Mesodermal cell (in vitro differentiated cells): ENCODE measurements around the gene SLCO2A1.
A peak's percentile ranks its signal among the peaks of the same experiment; 100 is the strongest.

Experiments
- H3K27ac ChIP-seq: 2 replicates; pipeline ENCODE4 v1.7.0; 2013; ENCODE audit warnings: mild to moderate bottlenecking, low read depth, low read length, moderate library complexity; ENCODE audit not compliant: severe bottlenecking
- H3K36me3 ChIP-seq: 2 replicates; pipeline ENCODE4 v1.7.1; 2013; ENCODE audit warnings: mild to moderate bottlenecking, low read length, moderate library complexity; ENCODE audit not compliant: control insufficient read depth, insufficient read depth
- H3K4me1 ChIP-seq: one replicate; pipeline ENCODE4 v1.7.1; 2013; ENCODE audit warnings: mild to moderate bottlenecking, low read length; ENCODE audit not compliant: insufficient read depth, control insufficient read depth, poor library complexity, severe bottlenecking
- H3K4me3 ChIP-seq: 2 replicates; pipeline ENCODE4 v1.7.0; 2013; ENCODE audit warnings: low read length, control low read depth, mild to moderate bottlenecking; ENCODE audit not compliant: insufficient read depth, poor library complexity, severe bottlenecking; ENCODE audit errors: extremely low read depth
- H3K9me3 ChIP-seq: 2 replicates; pipeline ENCODE4 v1.7.1; 2013; ENCODE audit warnings: mild to moderate bottlenecking, low read length, moderate library complexity; ENCODE audit not compliant: control insufficient read depth
- WGBS, 2 experiments: methylation state at CpG; one replicate each; pipeline ENCODE4 v1.1.5; 2013; ENCODE audit warnings: missing lambda C conversion rate in 2 of 2; ENCODE audit not compliant: insufficient coverage in 2 of 2; 5-methylcytosine and 5-hydroxymethylcytosine counted together

Gene SLCO2A1

GRCh38 chr3:134018406-134018805 lies 11.3 kb downstream of the SLCO2A1 start:
- 80 to 100% methylated on average over 1 of the region's 3 CpGs for WGBS, 2 experiments
- no peaks in the 10 kb centered on the region for H3K9me3 ChIP-seq
- peaks cover 3% of the 10 kb centered on the region for H3K4me1 ChIP-seq
- H3K4me3 ChIP-seq: no peak overlapping the region
- no peak overlapping the region for H3K27ac ChIP-seq
- no peaks in the 10 kb centered on the region for H3K36me3 ChIP-seq

GRCh38 chr3:134017490-134017889 lies 12.2 kb downstream of the SLCO2A1 start:
- Histone ChIP-seq H3K4me1 (peaks cover 3% of the 10 kb centered on the region), H3K9me3 (no peaks in the 10 kb centered on the region), H3K36me3 (no peaks in the 10 kb centered on the region), H3K27ac (no peak overlapping the region), H3K4me3 (no peak overlapping the region)
- 90 to 93% methylated on average over 2 to 3 of the region's 5 CpGs for WGBS, 2 experiments

- Histone ChIP-seq H3K27ac (no peak overlapping the region), H3K9me3 (no peaks in the 10 kb centered on the region), H3K36me3 (no peaks in the 10 kb centered on the region), H3K4me3 (no peak overlapping the region), H3K4me1 (peaks cover 4% of the 10 kb centered on the region)
- WGBS, 2 experiments: 100% methylated on average over 2 of the region's 2 CpGs
These were observed 15.5 kb downstream of the SLCO2A1 start for GRCh38 chr3:134014270-134014669.

- WGBS, 2 experiments: 83 to 86% methylated on average over 3 of the region's 3 CpGs
- no peak overlapping the region for H3K27ac ChIP-seq
- H3K4me3 ChIP-seq: no peak overlapping the region
- peaks cover 13% of the 10 kb centered on the region for H3K4me1 ChIP-seq
- H3K9me3 ChIP-seq: no peaks in the 10 kb centered on the region
- H3K36me3 ChIP-seq: no peaks in the 10 kb centered on the region
These were observed 16.4 kb downstream of the SLCO2A1 start for GRCh38 chr3:134013280-134013679.

GRCh38 chr3:134009345-134010000 lies 20.3 kb downstream of the SLCO2A1 start:
- no peaks in the 10 kb centered on the region for H3K36me3 ChIP-seq
- no peak overlapping the region for H3K4me3 ChIP-seq
- peaks cover 4% of the 10 kb centered on the region for H3K9me3 ChIP-seq
- peaks cover 17% of the 10 kb centered on the region for H3K4me1 ChIP-seq
- H3K27ac ChIP-seq: peak overlapping the region; percentile 41
- 93 to 100% methylated on average over 4 to 5 of the region's 5 CpGs for WGBS, 2 experiments

GRCh38 chr3:134008630-134009156 lies 21.0 kb downstream of the SLCO2A1 start:
- Histone ChIP-seq H3K27ac (peak overlapping the region; percentile 41), H3K9me3 (peaks cover 9% of the 10 kb centered on the region), H3K4me3 (no peak overlapping the region), H3K4me1 (peaks cover 15% of the 10 kb centered on the region), H3K36me3 (no peaks in the 10 kb centered on the region)
- WGBS, 2 experiments: no CpG with 5 or more reads among the region's 2 CpGs

GRCh38 chr3:134007819-134008218 lies 21.9 kb downstream of the SLCO2A1 start:
- no peak overlapping the region for H3K4me3 ChIP-seq
- H3K36me3 ChIP-seq: no peaks in the 10 kb centered on the region
- H3K4me1 ChIP-seq: peaks cover 15% of the 10 kb centered on the region
- peaks cover 9% of the 10 kb centered on the region for H3K9me3 ChIP-seq
- no CpG with 5 or more reads among the region's 3 CpGs for WGBS, 2 experiments
- peak overlapping the region; percentile 41 for H3K27ac ChIP-seq

GRCh38 chr3:134004841-134005240 lies 24.9 kb downstream of the SLCO2A1 start:
- Histone ChIP-seq H3K4me1 (peaks cover 17% of the 10 kb centered on the region), H3K9me3 (peaks cover 9% of the 10 kb centered on the region), H3K36me3 (no peaks in the 10 kb centered on the region), H3K27ac (no peak overlapping the region), H3K4me3 (no peak overlapping the region)
- 89 to 100% methylated on average over 1 to 3 of the region's 4 CpGs for WGBS, 2 experiments

GRCh38 chr3:134003066-134003465 lies 26.7 kb downstream of the SLCO2A1 start:
- Histone ChIP-seq H3K4me1 (peaks cover 7% of the 10 kb centered on the region), H3K9me3 (peaks cover 9% of the 10 kb centered on the region), H3K36me3 (no peaks in the 10 kb centered on the region), H3K27ac (no peak overlapping the region), H3K4me3 (no peak overlapping the region)
- WGBS, 2 experiments: 93 to 100% methylated on average over 2 to 5 of the region's 5 CpGs

GRCh38 chr3:134002306-134002705 lies 27.4 kb downstream of the SLCO2A1 start:
- WGBS, 2 experiments: 80 to 100% methylated on average over 1 of the region's 1 CpG
- no peak overlapping the region for H3K27ac ChIP-seq
- H3K4me1 ChIP-seq: peaks cover 4% of the 10 kb centered on the region
- no peak overlapping the region for H3K4me3 ChIP-seq
- no peaks in the 10 kb centered on the region for H3K36me3 ChIP-seq
- H3K9me3 ChIP-seq: peaks cover 9% of the 10 kb centered on the region

- H3K27ac ChIP-seq: no peak overlapping the region
- H3K36me3 ChIP-seq: no peaks in the 10 kb centered on the region
- peaks cover 5% of the 10 kb centered on the region for H3K9me3 ChIP-seq
- peaks cover 4% of the 10 kb centered on the region for H3K4me1 ChIP-seq
- 79 to 86% methylated on average over 2 to 5 of the region's 5 CpGs for WGBS, 2 experiments
- H3K4me3 ChIP-seq: no peak overlapping the region
These were observed 28.5 kb downstream of the SLCO2A1 start for GRCh38 chr3:134001251-134001650.
